ENCODE data around the gene ZNF20.
"Not testable (repeated sequence)": the region's sequence is repeated elsewhere in the genome, so short reads cannot be mapped to it uniquely, and the experiment has no call there.

Gene ZNF20

GRCh38 chr19:12112701-12113100 lies 27.4 kb downstream of the ZNF20 start:
- DNase-seq (ENCODE audit: low spot score) = no peak

GRCh38 chr19:12111943-12112637 lies 28.1 kb downstream of the ZNF20 start:
- DNase-seq (ENCODE audit: low spot score) = no peak

GRCh38 chr19:12111176-12111575 lies 29.0 kb downstream of the ZNF20 start:
- DNase-seq (ENCODE audit: low spot score) = no peak

- DNase-seq (ENCODE audit: low spot score) = not testable (repeated sequence)
Measured at GRCh38 chr19:12103909-12104308, 36.2 kb downstream of the ZNF20 start.

DNA sequence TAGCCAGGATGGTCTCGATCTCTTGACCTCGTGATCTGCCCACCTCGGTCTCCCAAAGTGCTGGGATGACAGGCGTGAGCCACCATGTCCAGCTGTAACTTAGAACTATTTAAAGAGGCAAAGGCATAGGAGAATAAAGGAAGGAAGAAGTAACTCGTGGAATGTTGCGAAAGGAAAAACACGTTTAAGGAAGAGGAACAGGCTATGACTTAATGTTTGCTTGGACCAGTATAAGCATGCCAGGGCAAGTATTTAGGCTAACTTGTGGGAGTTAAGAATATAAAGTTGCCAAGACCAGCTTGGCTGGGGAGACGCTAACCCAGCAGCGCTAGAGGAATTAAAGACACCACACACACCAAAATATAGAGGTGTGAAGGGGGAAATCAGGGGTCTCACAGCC lies 42.1 kb downstream of the ZNF20 start:
- DNase-seq (ENCODE audit: low spot score) = no peak

- no peak for DNase-seq (ENCODE audit: low spot score)
Measured at GRCh38 chr19:12095111-12095790, 44.9 kb downstream of the ZNF20 start.

- no peak for DNase-seq (ENCODE audit: low spot score)
Measured at GRCh38 chr19:12093777-12094176, 46.4 kb downstream of the ZNF20 start.

DNA sequence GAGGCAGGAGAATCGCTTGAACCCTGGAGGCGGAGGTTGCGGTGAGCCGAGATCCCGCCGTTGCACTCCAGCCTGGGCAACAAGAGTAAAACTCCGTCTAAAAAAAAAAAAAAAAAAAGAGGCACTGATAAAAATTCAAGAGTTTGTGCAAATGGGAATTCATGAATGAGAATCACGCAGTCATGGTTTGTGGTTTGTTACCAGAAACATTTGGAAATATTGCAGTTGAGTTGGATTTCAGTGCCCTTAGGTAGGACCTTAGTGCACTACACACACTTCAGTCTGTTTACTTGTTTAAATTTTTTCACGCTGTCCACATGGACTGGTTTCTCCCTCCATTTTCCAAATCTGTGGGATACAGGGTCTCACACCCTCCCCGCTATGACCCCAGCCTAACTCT lies 47.2 kb downstream of the ZNF20 start:
- no peak for DNase-seq (ENCODE audit: low spot score)

DNA sequence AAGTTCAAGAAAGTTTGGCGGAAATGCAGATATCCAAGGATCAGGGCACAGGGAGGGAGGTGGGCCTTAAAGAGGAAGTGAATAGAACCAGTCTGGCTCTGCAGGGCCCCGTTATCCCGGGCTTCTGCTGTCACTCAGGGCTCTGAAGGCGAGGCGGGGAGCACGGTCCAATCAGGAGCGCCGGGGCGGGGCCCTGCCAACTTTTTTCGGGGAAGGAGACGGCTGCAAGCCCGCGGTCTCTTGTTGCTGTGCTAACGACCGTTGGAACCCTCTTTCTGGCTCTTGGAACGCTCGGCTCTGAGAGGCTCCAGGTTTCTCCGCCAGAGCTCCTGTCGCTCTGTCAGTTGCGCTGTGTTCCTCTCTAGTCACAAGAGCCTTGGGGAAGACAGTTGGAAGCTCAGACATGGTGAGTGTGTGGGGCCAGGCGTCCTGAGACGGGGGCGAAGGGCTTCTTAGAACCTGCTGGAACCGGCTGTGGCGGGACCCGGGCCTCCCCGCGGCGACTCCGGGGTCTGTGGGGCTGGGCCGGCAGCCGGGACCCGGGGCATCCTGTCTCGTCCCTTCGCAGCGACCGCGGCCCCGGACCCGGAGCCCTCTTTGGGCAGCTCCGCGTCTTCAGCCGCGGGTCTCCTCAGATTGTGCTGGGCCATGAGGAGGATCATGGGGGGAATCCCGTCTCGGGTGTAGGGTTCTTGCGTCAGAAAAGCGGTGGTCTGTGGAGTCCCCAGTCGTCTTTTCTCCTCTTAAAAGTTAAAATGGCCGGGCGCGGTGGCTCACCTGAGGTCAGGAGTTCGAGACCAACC lies 47.9 kb downstream of the ZNF20 start:
- peak; percentile 97 for DNase-seq (ENCODE audit: low spot score)

- DNase-seq (ENCODE audit: low spot score) = peak; percentile 70
Measured at GRCh38 chr19:12090807-12091206, 49.3 kb downstream of the ZNF20 start.

- no peak for DNase-seq (ENCODE audit: low spot score)
Measured at GRCh38 chr19:12085074-12085818, 54.9 kb downstream of the ZNF20 start.

GRCh38 chr19:12083336-12083735 lies 56.8 kb downstream of the ZNF20 start:
- DNase-seq (ENCODE audit: low spot score) = not testable (repeated sequence)

Data from AG20443 (cell line).